H1 (cell line): ENCODE results near the gene CC2D2A. TPM values are rescaled to one million over a fixed set of nuclear protein-coding genes. Genes with fewer than 3 reads are reported as not detected.

Experiments
- CBX8 ChIP-seq: fragments of 300-800, 300-1000 bp; sonication (generic); IDR thresholded peaks from 2 replicates; pipeline ENCODE4 v1.7.1; 2016; ENCODE audit warnings: low read depth, low read length, borderline replicate concordance
- SIN3A ChIP-seq, 2 experiments: IDR thresholded peaks in 1 of 2; conservative IDR thresholded peaks in 1 of 2; 2 replicates each; pipeline ENCODE4 v1.6.1; 2011 to 2012; ENCODE audit warnings: low read length in 2 of 2, improper control_type of control experiment in 1 of 2, low read depth in 1 of 2, mild to moderate bottlenecking in 1 of 2
- polyA plus RNA-seq, 7 experiments: library from polyadenylated mRNA; depleted of rRNA in 3 of 7; stranded (reverse) in 5 of 7; unstranded in 2 of 7; fragments of >200 nt in 5 of 7; fragments of 200-250 nt in 2 of 7; gene quantifications; 1 replicate in 5 of 7; 2 replicates in 1 of 7; 4 replicates in 1 of 7; pipeline versions ENCODE4 v1.2.1 to v1.2.3, GENCODE V29; 2011 to 2013; ENCODE audit warnings: missing spikeins in 2 of 7, mixed read lengths in 2 of 7
- total RNA-seq: library from RNA; stranded (reverse); fragmentation: NEBNext Ultra II Directional; extraction: Animal tissue kit (Norgen Biotek cat#: 25700); gene quantifications from 2 replicates; pipeline ENCODE4 v1.2.1, GENCODE V29; 2021

CC2D2A gene
- total and polyA plus RNA-seq, 2 of the 8 experiments (the other 6 are each of a cell fraction or from before 2014, with no cell fraction given), result 11.0 to 12.2 TPM

GRCh38 chr4:15495621-15496020, 25.9 kb downstream of the CC2D2A start (continued):
- TF ChIP-seq CBX8 (no peak), SIN3A (conservative IDR thresholded peaks at IDR 0.05 in 1 of 2, IDR thresholded peaks at IDR 0.05 in 1 of 2; ENCODE audit: low read depth in 1 of 2, low read length in 2 of 2) (no peak)
